Measurements from ENCODE around the gene TMEM59L.
A peak's percentile ranks its signal among the peaks of the same experiment; 100 is the strongest.

The TMEM59L gene

GRCh38 chr19:18637673-18638630 lies 25.3 kb downstream of the TMEM59L start:
- DNase-seq (ENCODE audit: low spot score), result no peak

GRCh38 chr19:18639706-18640243 lies 27.1 kb downstream of the TMEM59L start:
- no peak for DNase-seq (ENCODE audit: low spot score)

GRCh38 chr19:18644196-18645034 lies 31.7 kb downstream of the TMEM59L start:
- peak; percentile 55 for DNase-seq (ENCODE audit: low spot score)

GRCh38 chr19:18645035-18645511 lies 32.4 kb downstream of the TMEM59L start:
- DNase-seq (ENCODE audit: low spot score), result peak; percentile 75

GRCh38 chr19:18646535-18647370 lies 34.1 kb downstream of the TMEM59L start:
- DNase-seq (ENCODE audit: low spot score), result no peak

GRCh38 chr19:18647371-18647767 lies 34.7 kb downstream of the TMEM59L start:
- DNase-seq (ENCODE audit: low spot score), result no peak

- no peak for DNase-seq (ENCODE audit: low spot score)
Observed at GRCh38 chr19:18647807-18648206, 35.1 kb downstream of the TMEM59L start.

- DNase-seq (ENCODE audit: low spot score), result no peak
Observed at GRCh38 chr19:18648973-18649315, 36.3 kb downstream of the TMEM59L start.

GRCh38 chr19:18649371-18650020 lies 36.8 kb downstream of the TMEM59L start:
- peak; percentile 61 for DNase-seq (ENCODE audit: low spot score)

- no peak for DNase-seq (ENCODE audit: low spot score)
Observed at GRCh38 chr19:18650021-18650390, 37.3 kb downstream of the TMEM59L start.

- DNase-seq (ENCODE audit: low spot score), result no peak
Observed at GRCh38 chr19:18650468-18651041, 37.9 kb downstream of the TMEM59L start.

GRCh38 chr19:18651300-18651699 lies 38.6 kb downstream of the TMEM59L start:
- no peak for DNase-seq (ENCODE audit: low spot score)

- DNase-seq (ENCODE audit: low spot score), result no peak
Observed at GRCh38 chr19:18651733-18652132, 39.1 kb downstream of the TMEM59L start.

GRCh38 chr19:18653853-18654252 lies 41.2 kb downstream of the TMEM59L start:
- DNase-seq (ENCODE audit: low spot score), result no peak

- no peak for DNase-seq (ENCODE audit: low spot score)
Observed at GRCh38 chr19:18654469-18654868, 41.8 kb downstream of the TMEM59L start.

GRCh38 chr19:18655173-18655844 lies 42.6 kb downstream of the TMEM59L start:
- DNase-seq (ENCODE audit: low spot score), result no peak

- no peak for DNase-seq (ENCODE audit: low spot score)
Observed at GRCh38 chr19:18656337-18657086, 43.8 kb downstream of the TMEM59L start.

GRCh38 chr19:18657590-18658365 lies 45.1 kb downstream of the TMEM59L start:
- DNase-seq (ENCODE audit: low spot score), result no peak
